AG04450 (cell line): ENCODE data around the gene SELENOS. TPM values are rescaled to one million over a fixed set of nuclear protein-coding genes. Genes with fewer than 3 reads are reported as not detected.

Experiments used
- CTCF ChIA-PET: fragments of 300-600, 350-600 bp; formaldehyde crosslinking; extraction: SDS; loops from one replicate; lab custom pipeline; 2022; ENCODE audit warnings: antibody characterized with exemption, inconsistent platforms; lab: Charles Lee
- POLR2A ChIA-PET: fragments of 350-600 bp; formaldehyde crosslinking; extraction: SDS; loops from one replicate; lab custom pipeline; 2021; ENCODE audit warnings: antibody characterized with exemption, inconsistent platforms; lab: Yijun Ruan, JAX
- DNase-seq: peaks from one replicate; pipeline ENCODE4 v3.0.0-alpha.2; 2011; ENCODE audit warnings: low read depth, low spot score
- H3K27ac ChIP-seq: one replicate; pipeline ENCODE4 v1.5.1; 2012; ENCODE audit warnings: low read depth, low read length, control low read depth
- H3K27me3 ChIP-seq: one replicate; pipeline ENCODE4 v1.6.0; 2012; ENCODE audit warnings: low read length; ENCODE audit not compliant: control insufficient read depth, insufficient read depth
- H3K4me3 ChIP-seq: 2 replicates; pipeline ENCODE4 v1.5.1; 2011; ENCODE audit warnings: mild to moderate bottlenecking, low read depth, low read length, control low read depth
- H3K9me3 ChIP-seq: 2 replicates; pipeline ENCODE4 v1.5.1; 2012; ENCODE audit warnings: low read length; ENCODE audit not compliant: control insufficient read depth, insufficient read depth
- CTCF ChIP-seq: IDR thresholded peaks from 2 replicates; pipeline ENCODE4 v1.5.1; 2011; ENCODE audit warnings: low read depth, low read length, control low read depth, inconsistent platforms
- polyA plus RNA-seq: library from polyadenylated mRNA; depleted of rRNA; stranded (reverse); fragments of >200 nt; gene quantifications from 2 replicates; pipeline ENCODE4 v1.2.3, GENCODE V29; 2011

SELENOS gene
- polyA plus RNA-seq, 1 experiment, result 100 TPM

- H3K4me3 ChIP-seq, result peak overlapping the region; percentile 65
- no peak for DNase-seq
- peaks cover 2% of the 10 kb centered on the region for H3K27me3 ChIP-seq
- POLR2A ChIA-PET, result no interaction called here
- CTCF ChIA-PET, result interaction anchor here (0.6 to 12.0 kb wide), 4 partner anchors 13 to 646 kb away, joined by 3 to 232 read pairs (median 5); no protein-coding TSS in a partner anchor
- H3K27ac ChIP-seq, result peak overlapping the region; percentile 39
- H3K9me3 ChIP-seq, result no peaks in the 10 kb centered on the region
- no peak for TF ChIP-seq CTCF
Measured at GRCh38 chr15:101296418-101297405, 19.4 kb upstream of the SELENOS start.

GRCh38 chr15:101295607-101296161 lies 18.4 kb upstream of the SELENOS start:
- no peaks in the 10 kb centered on the region for H3K9me3 ChIP-seq
- H3K4me3 ChIP-seq, result peak overlapping the region; percentile 65
- POLR2A ChIA-PET, result interaction anchor here (0.7 to 0.8 kb wide), 3 partner anchors 39 to 726 kb away, joined by 3 to 4 read pairs (median 3); no protein-coding TSS in a partner anchor
- peak; percentile 32 for DNase-seq
- CTCF ChIA-PET, result interaction anchor here (0.7 to 12.0 kb wide), 3 partner anchors 289 to 645 kb away, joined by 3 to 232 read pairs (median 5); no protein-coding TSS in a partner anchor
- H3K27me3 ChIP-seq, result no peaks in the 10 kb centered on the region
- H3K27ac ChIP-seq, result peak overlapping the region; percentile 93
- no peak for TF ChIP-seq CTCF

GRCh38 chr15:101294731-101295606 lies 17.7 kb upstream of the SELENOS start, which contains the start of gene SNRPA1:
Gene SNRPA1, minus strand, starts transcription at chr15:101295248. Its CDS starts 70 bp downstream, at chr15:101295178.
- CTCF ChIA-PET, result interaction anchor here (1.0 to 3.1 kb wide), 3 partner anchors 279 to 346 kb away, joined by 3 to 30 read pairs (median 3); no protein-coding TSS in a partner anchor
- Histone ChIP-seq H3K4me3 (peak within 1 kb of the TSS; percentile 65), H3K27ac (peak within 1 kb of the TSS; percentile 93), H3K27me3 (no peaks in the 10 kb centered on the region), H3K9me3 (no peaks in the 10 kb centered on the region)
- POLR2A ChIA-PET, result interaction anchor here (0.6 to 0.8 kb wide), 4 partner anchors 39 to 1818 kb away, joined by 3 to 4 read pairs (median 3); no protein-coding TSS in a partner anchor
- DNase-seq, result peak; percentile 81
- TF ChIP-seq CTCF, result no peak

- ChIA-PET POLR2A (interaction anchor here (1.0 kb wide), 1 partner anchor 26 kb away, joined by 3 read pairs; no protein-coding TSS in a partner anchor), CTCF (interaction anchor here (0.9 to 3.1 kb wide), 2 partner anchors 277 to 348 kb away, joined by 3 to 30 read pairs; no protein-coding TSS in a partner anchor)
- Histone ChIP-seq H3K4me3 (peak overlapping the region; percentile 65), H3K27me3 (no peaks in the 10 kb centered on the region), H3K9me3 (no peaks in the 10 kb centered on the region), H3K27ac (no peak overlapping the region)
- TF ChIP-seq CTCF, result no peak
- DNase-seq, result no peak
Measured at GRCh38 chr15:101293122-101293521, 15.8 kb upstream of the SELENOS start.
